CD4-positive, alpha-beta T cell treated with Interleukin-10 for 1 hour (primary cell): ENCODE data around the gene ACIN1.
"Not testable (repeated sequence)": the region's sequence is repeated elsewhere in the genome, so short reads cannot be mapped to it uniquely, and the experiment has no call there.

Source experiments
- DNase-seq: peaks from one replicate; pipeline ENCODE4 v3.0.0-alpha.2; 2020

Gene ACIN1

GRCh38 chr14:23124337-23124954 lies 29.5 kb upstream of the ACIN1 start:
- no peak for DNase-seq

DNA sequence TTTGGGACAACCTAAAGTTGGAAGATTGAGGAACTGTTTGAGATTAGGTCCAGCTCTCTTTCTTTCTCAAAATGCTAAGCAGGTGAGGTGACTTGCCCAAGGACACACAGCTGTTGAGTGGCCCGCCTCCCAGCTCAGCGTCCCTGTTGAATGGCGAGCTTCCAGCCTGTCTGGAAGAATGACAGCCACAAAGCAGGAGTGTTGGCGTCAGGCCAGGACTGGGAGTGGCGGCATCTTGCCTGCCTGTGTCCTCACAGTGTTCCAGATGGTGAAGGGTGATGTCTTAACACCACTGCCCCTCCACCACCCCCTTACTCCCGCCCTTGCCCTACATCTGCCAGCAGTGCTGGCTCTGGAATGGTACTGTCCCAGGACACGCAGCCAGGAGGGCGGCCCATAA lies 28.5 kb upstream of the ACIN1 start:
- no peak for DNase-seq

- DNase-seq: no peak
These were observed 27.1 kb upstream of the ACIN1 start for GRCh38 chr14:23122086-23122485.

GRCh38 chr14:23121361-23121771 lies 26.4 kb upstream of the ACIN1 start:
- no peak for DNase-seq

GRCh38 chr14:23120541-23121251 lies 25.8 kb upstream of the ACIN1 start:
- DNase-seq: peak; percentile 86

DNA sequence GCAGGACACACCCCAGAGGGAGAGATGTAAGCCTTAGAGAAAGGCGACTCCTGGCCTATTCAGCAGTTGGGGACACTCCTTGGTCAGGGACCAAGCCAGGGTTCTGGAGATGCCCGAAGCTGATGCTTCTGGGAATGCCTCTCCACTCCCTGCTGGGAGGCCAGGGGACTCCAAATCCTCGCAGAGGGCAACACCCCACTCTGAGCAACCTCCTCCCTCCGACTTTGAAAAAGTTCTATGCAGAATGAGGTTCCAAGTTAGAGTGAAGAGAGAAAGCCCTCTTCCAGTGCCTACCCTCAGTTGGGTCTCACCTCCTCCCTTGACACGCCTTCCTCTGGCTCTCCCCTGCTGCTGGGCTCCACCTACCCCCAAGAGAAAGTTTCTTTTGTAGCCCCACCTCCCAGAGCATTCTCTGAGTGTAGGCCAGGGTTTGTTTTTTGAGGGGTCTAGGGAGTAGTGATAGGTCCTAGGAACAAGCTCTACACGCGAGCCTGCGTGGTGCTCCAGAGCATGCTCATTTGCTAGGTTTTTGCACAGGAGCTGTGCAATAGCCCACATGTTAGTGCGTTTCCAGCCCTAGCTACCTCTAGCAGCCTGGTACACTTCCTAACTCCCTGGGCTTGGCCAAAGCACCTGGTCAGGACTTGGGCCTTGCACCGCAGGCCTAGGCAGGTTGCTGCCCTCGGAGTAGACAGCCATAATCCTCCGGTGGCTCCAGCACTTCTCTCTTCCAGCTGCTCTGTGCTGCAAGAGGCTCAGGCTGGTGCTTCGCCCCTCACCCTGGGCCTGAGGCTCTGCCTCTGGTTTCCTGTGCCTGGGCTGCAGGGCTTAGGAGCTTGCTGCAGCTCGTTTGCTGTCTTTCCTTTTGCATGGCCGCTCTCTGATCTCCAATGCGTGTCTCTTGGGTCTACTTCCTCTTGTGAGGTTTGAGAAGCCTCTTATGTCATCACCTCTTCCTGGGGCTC lies 24.7 kb upstream of the ACIN1 start:
- DNase-seq: peak; percentile 39

DNA sequence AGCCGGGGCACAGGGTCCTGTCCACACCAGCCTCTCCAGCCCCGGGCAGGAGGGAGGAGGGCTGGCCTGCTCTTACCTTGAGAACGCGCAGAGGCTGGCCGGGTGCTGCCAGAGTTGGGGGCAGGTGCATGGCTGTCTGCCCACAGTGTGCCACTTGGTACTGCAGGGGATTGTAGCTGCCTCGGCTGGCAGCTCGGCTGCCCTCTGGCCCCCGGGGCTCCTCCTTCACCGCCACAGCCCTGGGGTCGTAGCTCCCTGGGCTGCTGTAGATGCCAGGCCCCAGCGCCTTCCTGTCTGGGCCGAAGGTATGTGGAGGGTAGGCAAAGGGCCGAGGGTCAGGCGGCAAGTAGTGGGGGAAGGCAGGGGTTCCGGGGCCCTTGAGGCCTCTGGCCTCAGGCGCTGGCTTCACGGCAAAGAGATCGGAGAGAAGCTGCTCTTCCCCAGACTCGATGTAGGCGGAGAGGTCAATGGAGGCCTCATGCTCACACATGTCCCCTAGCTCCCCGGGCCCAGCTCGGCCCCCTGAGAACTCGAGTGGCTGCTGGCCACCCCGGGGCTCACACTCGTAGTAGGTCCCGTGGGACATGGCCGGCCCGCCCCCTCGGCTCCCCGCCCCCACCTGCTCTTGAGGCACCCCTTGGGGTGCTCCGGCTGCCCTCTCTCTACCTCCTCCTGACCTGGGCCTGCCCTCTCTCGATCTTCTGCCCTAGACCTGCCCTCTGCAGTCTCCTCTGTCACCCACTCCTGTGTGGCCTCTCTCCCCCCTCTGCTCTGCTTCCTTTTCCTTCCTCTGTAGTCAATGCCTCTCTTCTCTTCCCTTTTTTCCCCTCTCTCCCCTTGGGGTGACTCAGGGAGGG lies 23.8 kb upstream of the ACIN1 start, which contains the start of gene CEBPE:
Gene CEBPE (minus strand): TSS at position 750 of the 857 bp plus-strand sequence. CDS start 164 bp downstream, at position 586.
- no peak for DNase-seq

DNA sequence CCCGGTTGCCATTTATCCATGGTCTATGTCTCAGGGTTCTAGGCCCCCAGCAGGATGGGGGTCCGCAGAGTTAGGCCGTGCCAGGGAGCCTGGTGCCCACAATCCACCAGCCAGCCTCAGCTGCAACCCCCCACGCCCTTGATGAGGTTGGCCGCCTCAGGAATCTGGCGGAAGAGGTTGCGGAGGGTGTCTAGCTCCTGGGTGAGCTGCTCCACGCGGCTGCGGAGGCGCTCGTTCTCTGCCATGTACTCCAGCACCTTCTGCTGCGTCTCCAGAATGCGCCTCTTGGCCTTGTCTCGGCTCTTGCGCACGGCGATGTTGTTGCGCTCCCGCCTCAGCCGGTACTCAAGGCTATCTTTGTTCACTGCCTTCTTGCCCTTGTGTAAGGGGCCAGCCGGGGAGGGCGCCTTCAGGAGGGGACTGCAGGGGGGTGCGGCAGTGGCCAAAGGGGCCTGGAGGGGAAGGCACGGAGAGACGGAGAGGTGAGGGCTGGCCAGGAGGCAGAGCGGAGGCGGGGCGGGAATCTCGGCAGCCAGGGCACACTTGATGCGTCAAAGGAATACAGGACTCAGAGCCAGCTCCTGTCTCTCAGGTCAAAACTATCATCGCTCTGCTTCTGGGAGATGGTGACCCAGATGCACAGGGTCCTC lies 22.6 kb upstream of the ACIN1 start:
- no peak for DNase-seq

DNA sequence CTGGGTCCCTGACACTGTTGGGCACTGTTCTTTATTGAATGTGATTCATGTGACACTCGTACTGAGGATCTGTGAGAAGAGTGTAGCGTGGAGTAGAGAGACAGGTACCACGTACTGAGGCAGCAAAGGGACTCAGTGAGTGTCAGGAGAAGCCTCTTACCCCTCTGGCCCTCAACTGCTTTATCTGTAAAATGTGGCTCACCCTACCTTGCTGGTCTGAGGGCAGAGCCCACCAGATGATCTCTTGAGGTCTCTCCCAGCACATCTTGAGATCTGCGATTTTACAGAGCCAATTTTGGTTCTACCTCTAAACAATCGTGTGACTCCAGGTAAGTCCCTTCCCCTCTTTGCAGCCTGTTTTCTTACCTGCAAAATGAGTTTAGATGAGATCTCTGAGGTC lies 21.0 kb upstream of the ACIN1 start:
- no peak for DNase-seq

- no peak for DNase-seq
These were observed 20.2 kb upstream of the ACIN1 start for GRCh38 chr14:23115039-23115731.

DNA sequence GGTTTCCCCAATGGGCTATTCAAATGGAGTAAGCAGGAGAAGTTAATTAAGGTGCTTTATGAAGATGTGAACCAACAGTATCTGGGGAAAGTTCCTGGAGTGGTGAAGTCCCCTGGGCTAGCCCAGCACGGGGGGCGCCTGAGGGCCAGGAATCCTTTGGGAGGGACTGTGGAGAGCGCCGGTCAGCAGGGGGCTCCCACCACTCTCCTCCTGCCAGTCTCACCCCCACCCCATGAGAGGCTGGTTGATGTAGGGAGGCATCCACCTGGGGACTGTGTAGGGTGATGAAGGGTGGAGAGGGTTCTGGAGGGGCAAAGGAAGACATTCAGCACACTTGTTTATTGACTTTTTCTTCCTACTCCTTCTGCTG lies 19.7 kb upstream of the ACIN1 start:
- no peak for DNase-seq

DNA sequence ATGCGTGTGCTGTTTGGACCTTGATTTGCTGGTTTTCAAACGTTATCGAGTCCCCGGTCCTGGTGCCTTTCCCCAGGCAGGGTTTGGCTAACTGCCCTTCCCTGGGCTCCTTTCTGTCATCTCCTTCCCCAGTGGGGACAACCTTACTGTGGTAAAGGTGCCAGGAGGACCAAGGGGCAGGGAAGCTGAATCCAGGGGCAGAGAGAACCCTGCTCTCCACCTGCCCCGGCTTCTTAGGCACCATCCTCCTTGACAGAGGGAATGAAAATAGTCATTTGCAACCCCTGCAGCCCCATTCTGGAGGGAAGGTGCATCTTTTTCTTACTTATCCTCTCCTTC lies 19.2 kb upstream of the ACIN1 start:
- DNase-seq: no peak

DNA sequence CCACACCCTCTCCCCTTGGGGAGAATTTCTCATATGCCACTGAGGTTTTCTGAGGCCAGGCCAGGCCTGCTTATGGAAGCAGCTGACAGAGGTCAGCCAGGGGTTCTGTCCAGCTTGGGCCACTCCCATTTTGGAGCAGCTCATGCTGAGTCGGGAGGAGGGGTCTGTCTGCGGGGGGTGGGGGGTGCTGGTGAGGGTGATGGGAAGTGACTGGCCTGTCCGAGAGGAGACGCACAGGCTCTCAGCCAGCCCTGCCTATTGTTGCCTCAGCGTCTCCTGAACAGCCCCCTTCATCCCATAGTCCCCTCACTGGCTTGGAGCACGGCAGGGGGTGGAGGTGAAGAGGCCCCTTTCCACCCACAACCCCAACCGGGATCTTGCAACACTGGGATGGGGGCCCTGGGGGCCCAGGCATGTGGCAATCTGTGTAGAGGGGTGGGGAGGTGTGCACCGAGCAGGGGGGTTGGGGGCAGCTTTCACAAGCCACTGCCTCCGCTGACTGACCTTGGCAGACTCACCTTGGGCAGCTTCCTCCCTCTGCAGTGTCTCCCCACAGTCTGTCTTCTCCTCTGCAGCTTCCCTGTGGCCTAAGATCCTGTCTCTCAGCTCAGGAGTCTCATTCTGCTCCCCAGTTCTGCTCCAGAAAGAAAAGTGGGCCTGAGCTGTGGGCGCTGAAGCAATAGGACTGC lies 18.6 kb upstream of the ACIN1 start:
- no peak for DNase-seq

GRCh38 chr14:23112359-23113178 lies 17.6 kb upstream of the ACIN1 start:
- no peak for DNase-seq

GRCh38 chr14:23110579-23111365 lies 15.8 kb upstream of the ACIN1 start:
- no peak for DNase-seq

DNA sequence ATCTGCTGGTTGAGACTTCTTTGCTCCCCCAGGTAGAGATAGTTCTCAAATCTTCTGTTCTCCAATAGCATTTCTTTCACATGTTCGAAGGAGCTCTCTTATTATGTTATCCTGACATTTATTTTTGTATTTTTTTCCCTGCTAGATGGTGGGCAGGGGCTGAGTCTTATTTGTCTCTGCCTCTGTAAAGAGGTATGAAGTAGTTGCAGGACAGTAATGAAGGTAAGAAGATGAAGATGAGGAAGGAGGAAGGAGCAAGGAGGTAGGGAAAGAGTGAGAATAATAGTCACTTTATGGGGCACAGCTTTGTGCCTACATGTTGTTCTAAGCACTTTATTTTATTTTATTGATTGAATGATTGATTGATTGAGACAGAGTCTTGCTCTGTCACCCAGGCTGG lies 14.8 kb upstream of the ACIN1 start:
- DNase-seq: no peak

- DNase-seq: not testable (repeated sequence)
These were observed 13.2 kb upstream of the ACIN1 start for GRCh38 chr14:23108169-23108568.

DNA sequence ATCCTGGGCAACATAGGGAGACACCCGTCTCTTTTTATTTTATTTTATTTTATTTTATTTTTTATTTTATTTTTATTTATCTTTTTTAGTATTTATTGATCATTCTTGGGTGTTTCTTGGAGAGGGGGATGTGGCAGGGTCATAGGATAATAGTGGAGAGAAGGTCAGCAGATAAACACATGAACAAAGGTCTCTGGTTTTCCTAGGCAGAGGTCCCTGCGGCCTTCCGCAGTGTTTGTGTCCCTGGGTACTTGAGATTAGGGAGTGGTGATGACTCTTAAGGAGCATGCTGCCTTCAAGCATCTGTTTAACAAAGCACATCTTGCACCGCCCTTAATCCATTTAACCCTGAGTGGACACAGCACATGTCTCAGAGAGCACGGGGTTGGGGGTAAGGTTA lies 12.7 kb upstream of the ACIN1 start:
- not testable (repeated sequence) for DNase-seq

GRCh38 chr14:23106747-23107045 lies 11.8 kb upstream of the ACIN1 start:
- no peak for DNase-seq
